Omental fat pad (tissue), 4 donors: ENCODE measurements around the gene PTGDS. TPM values are rescaled to one million over a fixed set of nuclear protein-coding genes. Genes with fewer than 3 reads are reported as not detected.

Experiments used
- ATAC-seq: fragments of 150-250 bp; one replicate; pipeline ENCODE4 v1.9.1; 2016; ENCODE audit warnings: mild to moderate bottlenecking, moderate library complexity; ENCODE audit not compliant: low FRiP score
- DNase-seq: peaks from one replicate; pipeline ENCODE4 v3.0.0-alpha.2; 2019; ENCODE audit warnings: low spot score
- total RNA-seq, 4 donors: library from RNA; depleted of rRNA; stranded (reverse); fragments of >200 nt; gene quantifications; one replicate each; pipeline ENCODE4 v1.1.0, GENCODE V29; 2016
- TF ChIP-seq, protein P1 (sequence below), 3 donors: fragments of 450-650 bp; IDR thresholded peaks; one replicate each; pipeline ENCODE4 v1.5.1; 2016 to 2017; ENCODE audit warnings: antibody characterized with exemption in 3 of 3, mild to moderate bottlenecking in 3 of 3, moderate library complexity in 2 of 3

The PTGDS gene
- total RNA-seq, 4 donors from 2014 or later: 76.9 to 173 (median 118) TPM

DNA sequence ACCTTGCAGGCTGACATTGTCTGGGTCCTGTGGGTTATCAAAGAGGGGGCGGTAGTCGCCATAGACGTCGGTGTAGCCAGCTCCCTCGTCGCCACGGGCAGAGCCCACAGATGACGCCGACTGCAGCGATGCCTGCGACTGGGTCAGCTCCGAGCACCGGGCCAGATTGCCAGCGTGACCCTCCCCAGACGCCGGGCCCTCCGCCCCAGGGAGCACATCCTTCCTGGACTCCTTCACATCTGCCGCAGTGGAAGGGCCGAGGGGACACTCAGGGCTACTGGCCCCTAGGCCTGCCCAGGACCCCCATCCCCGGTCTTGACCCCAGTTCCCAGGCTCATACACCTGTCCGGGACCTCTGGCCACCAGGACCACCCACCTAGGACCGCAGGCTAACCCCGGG, 36.9 kb downstream of the PTGDS start:
- TF ChIP-seq, protein P1, sequence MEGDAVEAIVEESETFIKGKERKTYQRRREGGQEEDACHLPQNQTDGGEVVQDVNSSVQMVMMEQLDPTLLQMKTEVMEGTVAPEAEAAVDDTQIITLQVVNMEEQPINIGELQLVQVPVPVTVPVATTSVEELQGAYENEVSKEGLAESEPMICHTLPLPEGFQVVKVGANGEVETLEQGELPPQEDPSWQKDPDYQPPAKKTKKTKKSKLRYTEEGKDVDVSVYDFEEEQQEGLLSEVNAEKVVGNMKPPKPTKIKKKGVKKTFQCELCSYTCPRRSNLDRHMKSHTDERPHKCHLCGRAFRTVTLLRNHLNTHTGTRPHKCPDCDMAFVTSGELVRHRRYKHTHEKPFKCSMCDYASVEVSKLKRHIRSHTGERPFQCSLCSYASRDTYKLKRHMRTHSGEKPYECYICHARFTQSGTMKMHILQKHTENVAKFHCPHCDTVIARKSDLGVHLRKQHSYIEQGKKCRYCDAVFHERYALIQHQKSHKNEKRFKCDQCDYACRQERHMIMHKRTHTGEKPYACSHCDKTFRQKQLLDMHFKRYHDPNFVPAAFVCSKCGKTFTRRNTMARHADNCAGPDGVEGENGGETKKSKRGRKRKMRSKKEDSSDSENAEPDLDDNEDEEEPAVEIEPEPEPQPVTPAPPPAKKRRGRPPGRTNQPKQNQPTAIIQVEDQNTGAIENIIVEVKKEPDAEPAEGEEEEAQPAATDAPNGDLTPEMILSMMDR (IDR thresholded peaks at IDR 0.05): no peak
- DNase-seq (no peak), ATAC-seq (no peak)

DNA sequence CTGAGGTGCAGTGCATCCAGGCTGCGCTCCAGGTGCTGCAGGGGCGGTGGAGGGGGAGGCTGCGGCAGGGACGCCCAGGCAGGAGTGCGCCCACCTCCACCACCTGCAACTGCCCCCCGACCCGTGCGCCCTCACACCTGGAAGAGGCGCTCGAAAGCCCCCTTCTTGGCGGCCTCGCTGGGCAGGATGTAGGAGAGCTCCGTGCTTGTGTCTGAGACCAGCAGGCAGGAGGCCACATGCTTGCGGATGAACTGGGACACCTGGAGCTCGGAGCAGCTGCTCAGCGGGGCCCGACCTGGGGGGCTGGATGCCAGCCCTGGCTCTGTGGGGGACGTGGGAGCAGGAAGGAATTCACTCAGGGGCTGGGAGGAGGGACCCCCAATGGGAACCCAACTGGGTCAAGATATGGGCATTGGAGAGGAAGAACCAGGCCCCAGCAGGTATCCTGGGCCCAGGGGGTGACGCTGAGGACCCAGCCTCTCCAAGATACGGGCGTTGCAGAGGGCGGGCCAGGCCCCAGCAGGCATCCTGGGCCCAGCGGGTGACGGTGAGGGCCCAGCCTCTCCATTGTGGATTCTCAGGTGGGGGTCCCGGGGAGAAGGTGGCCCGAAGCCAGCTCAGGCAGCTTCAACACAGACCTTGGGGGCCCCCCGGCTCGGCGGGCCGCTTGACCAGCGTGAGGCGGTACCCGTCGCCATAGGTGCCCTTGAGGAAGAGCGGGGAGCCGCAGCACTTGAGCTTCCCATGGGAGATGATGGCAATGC, 37.7 kb downstream of the PTGDS start:
- TF ChIP-seq, protein P1 (IDR thresholded peaks at IDR 0.05): no peak
- ATAC-seq (no peak), DNase-seq (no peak)

DNA sequence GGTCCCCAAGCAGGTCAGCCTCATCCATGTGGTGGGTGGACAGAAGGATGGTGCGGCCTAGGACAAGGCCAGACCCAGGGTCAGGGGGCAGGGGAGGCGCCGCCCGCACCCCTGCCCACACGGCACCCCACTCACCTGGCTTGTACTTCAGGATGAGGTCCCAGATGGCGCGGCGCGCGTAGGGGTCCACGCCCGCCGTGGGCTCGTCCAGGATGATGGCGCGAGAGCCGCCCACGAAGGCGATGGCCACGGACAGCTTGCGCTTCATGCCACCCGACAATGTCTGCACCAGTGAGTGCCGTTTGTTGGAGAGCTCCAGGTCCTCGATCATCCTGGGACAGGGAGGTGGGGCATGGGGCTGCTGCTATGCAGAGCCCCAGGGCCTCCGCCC, 38.2 kb downstream of the PTGDS start:
- DNase-seq: no peak
- no peak for ATAC-seq
- TF ChIP-seq, protein P1 (IDR thresholded peaks at IDR 0.05): no peak

DNA sequence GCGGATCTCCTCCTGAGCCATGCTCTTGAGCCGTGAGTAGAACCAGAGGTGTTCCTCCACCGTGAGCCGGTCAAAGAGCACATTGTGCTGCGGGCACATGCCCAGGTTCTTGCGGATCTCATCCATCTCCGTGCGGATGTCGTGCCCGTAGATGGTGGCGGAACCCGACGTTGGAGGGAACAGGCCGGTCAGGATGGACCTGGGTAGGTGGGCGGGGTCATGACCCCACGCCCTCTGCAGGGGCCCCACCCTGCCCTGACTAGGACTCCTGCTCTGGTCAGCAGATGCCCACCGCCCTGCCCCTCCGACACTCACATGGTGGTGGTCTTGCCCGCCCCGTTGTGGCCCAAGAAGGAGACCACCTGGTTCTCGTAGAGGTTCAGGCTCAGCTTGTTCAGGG, 38.7 kb downstream of the PTGDS start:
- ATAC-seq: no peak
- TF ChIP-seq, protein P1 (IDR thresholded peaks at IDR 0.05): no peak
- no peak for DNase-seq

DNA sequence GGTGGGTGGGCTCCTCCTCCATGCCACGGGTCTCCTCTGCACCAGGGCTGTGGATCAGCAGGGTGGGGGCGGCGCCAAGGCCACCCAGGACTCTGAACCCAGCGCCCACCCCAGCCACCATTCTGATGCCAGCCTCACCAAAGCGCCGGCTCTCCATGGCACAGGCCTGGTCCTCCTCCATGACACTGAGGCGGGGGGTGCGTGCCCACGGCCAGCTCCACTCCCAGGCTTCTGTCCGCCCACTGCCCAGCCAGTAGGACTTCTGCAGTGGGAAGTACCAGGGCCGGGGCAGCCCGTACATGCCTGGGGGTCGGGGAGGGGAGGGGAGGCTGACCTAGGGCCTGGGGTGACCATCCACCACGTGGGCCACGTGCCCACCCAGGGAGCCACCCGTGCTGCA, 39.1 kb downstream of the PTGDS start:
- no peak for ATAC-seq
- TF ChIP-seq, protein P1 (IDR thresholded peaks at IDR 0.05): no peak
- no peak for DNase-seq

DNA sequence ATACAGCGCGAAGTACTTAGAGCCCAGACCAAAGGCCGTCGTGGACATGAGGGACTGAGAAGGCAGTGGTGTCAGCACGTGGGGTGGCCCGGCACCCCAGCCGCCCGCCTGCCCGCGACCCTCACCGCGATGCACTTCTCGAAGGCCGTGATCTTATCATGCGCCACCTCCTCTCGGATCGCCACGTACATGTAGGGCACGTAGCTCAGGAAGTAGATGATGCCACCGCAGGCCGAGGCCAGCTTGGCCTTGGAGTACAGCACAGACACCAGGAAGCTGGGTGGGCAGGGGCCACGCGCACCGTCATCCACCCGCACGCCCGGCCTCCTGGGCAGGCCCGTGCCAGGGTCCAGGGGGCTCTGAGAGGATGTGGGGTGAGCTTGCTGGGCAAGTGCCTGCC, 39.8 kb downstream of the PTGDS start:
- ATAC-seq (no peak), DNase-seq (no peak)
- TF ChIP-seq, protein P1 (IDR thresholded peaks at IDR 0.05): no peak

DNA sequence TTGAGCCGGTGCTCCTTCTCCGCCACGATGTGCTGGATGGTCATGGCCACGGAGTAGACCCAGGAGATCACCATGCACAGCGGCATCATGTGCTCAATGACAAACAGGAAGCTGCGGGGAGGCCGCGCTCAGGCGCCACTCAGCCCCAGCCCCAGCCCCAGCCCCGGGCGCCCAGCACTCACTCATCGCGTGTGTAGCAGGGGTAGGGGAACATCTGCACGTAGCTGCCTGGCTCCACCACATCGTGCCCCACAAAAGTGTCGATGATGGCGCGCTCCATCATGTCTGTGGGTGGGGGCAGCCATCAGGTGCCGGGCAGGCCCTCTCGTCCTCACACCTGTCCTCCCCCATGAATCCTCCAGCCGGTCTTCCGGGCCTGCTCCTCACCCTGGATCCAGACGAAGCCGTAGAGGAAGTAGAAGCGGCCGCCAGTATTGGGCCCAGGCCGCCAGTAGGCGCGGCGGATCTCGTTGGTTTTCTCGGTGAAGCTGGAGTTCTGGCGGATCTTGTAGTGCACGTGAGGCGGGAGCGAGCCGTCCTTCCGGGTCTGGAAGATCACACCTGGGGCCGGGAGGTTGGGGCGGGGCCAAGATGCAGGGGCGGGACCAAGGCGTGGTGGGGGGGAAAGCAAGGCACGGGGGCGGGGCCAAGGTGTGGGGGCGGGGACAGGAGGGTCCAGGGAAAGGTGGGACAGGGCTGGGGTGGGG, 40.6 kb downstream of the PTGDS start:
- TF ChIP-seq, protein P1 (IDR thresholded peaks at IDR 0.05): no peak
- ATAC-seq (no peak), DNase-seq (no peak)
